ENCODE measurements around the gene GPA33.

Gene GPA33

DNA sequence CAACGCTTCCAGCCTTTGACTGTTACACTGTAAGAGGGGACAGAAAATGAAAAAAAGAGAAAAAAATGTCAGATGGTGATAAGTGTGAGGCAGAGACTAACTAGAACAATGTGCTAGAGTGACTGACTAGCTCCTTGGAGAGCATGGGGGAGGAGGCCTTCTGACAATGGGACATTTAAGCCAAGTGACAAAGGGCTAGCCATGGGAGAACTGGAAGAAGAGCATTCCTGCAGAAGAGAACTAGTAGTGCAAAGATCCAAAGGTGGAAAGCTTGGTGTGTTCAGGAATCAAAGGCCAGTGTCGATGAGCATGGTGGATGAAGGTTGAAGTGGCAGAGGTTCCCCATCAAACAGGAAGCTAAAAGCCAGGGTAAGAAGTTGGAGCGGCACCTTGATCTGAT is 29.5 kb upstream of the GPA33 start:
- FAIRE-seq: no peak
- DNase-seq (ENCODE audit: insufficient read length, low spot score): no peak

DNA sequence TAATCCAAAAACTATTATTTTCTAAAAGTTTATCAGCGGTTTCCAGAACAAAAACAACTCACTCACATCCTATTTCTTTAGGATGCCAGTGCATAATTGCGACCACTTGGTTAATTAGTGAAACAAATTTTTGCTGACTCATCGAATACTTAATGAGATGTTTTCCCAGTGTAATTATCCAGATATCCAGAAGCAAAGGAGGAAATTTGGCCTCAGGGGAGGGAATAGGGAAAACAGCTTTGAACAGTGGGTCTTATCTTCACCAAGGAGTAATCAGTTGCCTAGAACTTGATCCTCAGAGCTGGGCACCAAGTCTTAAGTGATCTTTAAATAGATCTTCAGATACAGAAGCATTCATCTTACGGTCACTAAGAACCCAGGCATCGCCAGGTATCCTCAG is 28.0 kb upstream of the GPA33 start:
- FAIRE-seq: no peak
- TF ChIP-seq, protein P1, sequence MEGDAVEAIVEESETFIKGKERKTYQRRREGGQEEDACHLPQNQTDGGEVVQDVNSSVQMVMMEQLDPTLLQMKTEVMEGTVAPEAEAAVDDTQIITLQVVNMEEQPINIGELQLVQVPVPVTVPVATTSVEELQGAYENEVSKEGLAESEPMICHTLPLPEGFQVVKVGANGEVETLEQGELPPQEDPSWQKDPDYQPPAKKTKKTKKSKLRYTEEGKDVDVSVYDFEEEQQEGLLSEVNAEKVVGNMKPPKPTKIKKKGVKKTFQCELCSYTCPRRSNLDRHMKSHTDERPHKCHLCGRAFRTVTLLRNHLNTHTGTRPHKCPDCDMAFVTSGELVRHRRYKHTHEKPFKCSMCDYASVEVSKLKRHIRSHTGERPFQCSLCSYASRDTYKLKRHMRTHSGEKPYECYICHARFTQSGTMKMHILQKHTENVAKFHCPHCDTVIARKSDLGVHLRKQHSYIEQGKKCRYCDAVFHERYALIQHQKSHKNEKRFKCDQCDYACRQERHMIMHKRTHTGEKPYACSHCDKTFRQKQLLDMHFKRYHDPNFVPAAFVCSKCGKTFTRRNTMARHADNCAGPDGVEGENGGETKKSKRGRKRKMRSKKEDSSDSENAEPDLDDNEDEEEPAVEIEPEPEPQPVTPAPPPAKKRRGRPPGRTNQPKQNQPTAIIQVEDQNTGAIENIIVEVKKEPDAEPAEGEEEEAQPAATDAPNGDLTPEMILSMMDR (IDR thresholded peaks at IDR 0.05; ENCODE audit: insufficient read depth, missing control alignments): no peak
- no peak for DNase-seq (ENCODE audit: insufficient read length, low spot score)

More for the DNA sequence above, 29.5 kb upstream of the GPA33 start:
- TF ChIP-seq, protein P1 (IDR thresholded peaks at IDR 0.05; ENCODE audit: insufficient read depth, missing control alignments): no peak

DNA sequence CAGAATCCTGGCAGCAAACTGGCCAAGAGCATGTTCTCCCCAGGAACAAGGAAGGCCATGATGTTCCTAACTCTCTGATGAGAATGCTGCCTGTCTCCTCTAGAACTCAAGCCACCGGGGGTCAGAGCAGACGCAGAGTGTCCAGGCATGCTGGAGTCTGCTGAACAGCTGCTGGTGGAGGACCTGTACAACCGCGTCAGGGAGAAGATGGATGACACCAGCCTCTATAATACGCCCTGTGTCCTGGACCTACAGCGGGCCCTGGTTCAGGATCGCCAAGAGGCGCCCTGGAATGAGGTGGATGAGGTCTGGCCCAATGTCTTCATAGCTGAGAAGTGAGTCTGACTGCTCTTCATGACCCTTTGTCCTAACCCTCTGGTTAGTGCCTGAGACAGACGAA is 27.0 kb upstream of the GPA33 start:
- TF ChIP-seq, protein P1 (IDR thresholded peaks at IDR 0.05; ENCODE audit: insufficient read depth, missing control alignments): no peak
- no peak for FAIRE-seq
- no peak for DNase-seq (ENCODE audit: insufficient read length, low spot score)

DNA sequence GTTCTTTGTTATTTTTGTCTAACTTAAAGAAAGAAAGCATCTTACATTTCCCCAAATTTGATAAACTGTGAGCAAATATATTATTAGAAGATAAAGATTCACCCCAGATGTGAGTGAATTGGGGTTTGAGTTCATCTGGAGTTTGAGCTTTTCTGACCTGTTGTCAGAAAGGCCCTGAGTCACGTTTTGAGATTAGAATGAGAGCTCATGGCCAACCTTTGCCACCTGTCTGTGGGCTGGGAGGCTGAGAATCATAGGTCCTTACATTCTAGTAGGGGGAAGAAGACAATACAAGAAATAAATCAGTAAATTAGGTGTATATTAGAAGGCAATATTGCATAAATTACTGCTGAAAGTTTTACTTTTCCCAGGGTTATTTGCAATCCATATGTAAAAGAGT is 26.0 kb upstream of the GPA33 start:
- DNase-seq (ENCODE audit: insufficient read length, low spot score): no peak
- TF ChIP-seq, protein P1 (IDR thresholded peaks at IDR 0.05; ENCODE audit: insufficient read depth, missing control alignments): no peak
- no peak for FAIRE-seq

DNA sequence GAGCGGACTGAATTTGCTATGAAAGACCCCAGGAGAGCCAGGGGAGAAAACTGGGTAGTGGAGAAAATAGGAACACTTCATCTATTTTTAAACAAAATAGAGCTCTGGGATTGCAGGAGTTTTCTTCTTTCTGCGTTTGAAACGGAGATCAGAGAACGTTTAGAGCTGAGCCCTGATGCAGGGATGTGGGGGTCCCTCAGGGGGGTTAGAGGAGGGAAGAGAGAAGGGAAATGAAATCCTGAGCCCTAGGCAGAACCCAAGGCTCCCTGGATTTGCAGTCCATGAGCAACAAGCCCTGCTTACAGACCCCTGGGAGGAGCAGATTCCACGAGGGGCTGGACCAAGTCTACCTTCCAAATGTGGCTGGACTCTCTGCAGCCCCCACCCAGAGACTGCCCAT is 25.5 kb upstream of the GPA33 start:
- TF ChIP-seq, protein P1 (IDR thresholded peaks at IDR 0.05; ENCODE audit: insufficient read depth, missing control alignments): no peak
- FAIRE-seq (no peak), DNase-seq (ENCODE audit: insufficient read length, low spot score) (no peak)

DNA sequence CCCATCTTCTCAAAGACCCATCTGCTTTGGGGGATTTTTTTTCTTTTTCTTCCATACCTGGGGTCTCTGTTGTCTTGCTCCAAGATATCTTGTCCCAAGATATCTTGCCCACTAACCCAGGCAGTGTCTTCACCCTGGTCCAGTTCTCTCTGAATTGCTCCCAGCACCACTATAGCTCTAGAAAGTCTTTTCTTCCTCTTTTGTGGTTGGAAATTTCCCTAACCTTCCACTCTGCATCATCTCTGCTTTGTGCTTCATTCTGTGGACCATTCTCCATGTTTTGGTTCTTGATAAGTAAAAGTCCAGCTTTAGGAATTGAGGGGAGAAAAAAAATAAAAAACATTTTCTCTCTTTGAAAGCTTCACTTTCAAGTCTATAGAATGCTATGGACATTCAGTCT is 24.5 kb upstream of the GPA33 start:
- DNase-seq (ENCODE audit: insufficient read length, low spot score) (no peak), FAIRE-seq (no peak)
- TF ChIP-seq, protein P1 (IDR thresholded peaks at IDR 0.05; ENCODE audit: insufficient read depth, missing control alignments): no peak

DNA sequence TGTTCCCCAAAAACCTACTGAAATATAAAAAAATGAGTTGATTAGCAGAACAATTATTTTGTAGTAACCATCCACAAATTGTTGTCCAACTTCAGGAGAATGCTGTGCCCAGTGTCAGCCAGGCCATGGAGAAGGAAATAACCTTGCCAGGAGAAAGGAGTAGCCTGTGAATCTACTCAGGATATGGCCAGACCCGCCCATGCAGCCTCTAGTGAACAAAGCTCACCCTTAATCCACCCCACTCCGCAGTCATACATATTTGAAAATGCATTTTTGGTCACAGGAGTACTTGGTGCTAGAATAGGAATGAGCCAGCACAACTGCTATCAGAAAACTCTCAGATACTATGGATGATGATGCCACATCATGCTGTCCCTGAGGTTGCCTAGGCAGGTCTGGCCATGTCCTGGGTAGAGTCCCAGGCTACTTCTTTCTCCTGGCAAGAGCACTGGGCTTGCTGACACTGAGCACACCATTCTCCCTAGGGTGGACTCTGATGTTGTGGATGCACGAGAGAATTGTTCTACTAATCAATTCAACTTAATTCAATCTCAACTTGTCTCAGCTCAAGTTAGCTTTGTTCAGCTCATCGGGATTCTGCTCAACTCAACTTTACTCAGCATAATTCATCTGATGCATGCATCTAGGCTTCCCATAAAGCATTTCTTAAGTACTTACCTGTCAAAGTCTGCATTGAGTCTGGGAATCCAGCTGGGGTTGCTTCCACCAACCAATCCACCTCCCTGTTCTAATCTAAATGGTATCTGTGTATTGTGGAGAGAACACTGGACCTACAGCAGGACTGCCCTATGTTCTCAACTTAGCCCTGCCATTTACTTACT is 21.9 kb upstream of the GPA33 start:
- no peak for FAIRE-seq
- TF ChIP-seq, protein P1 (IDR thresholded peaks at IDR 0.05; ENCODE audit: insufficient read depth, missing control alignments): no peak
- DNase-seq (ENCODE audit: insufficient read length, low spot score): no peak
